Activated CD8-positive, alpha-beta memory T cell treated with anti-CD3 and anti-CD28 coated beads, Interleukin-2, amount 50 U/mL, for 1 hour (primary cell): ENCODE measurements around the gene NAPA.

Source experiments
- DNase-seq: peaks from one replicate; pipeline ENCODE4 v3.0.0-alpha.2; 2020; ENCODE audit errors: extremely low read depth

The NAPA gene

GRCh38 chr19:47521473-47522180 lies 6.8 kb upstream of the NAPA start:
- DNase-seq = no peak

GRCh38 chr19:47520839-47521238 lies 6.0 kb upstream of the NAPA start:
- no peak for DNase-seq

DNA sequence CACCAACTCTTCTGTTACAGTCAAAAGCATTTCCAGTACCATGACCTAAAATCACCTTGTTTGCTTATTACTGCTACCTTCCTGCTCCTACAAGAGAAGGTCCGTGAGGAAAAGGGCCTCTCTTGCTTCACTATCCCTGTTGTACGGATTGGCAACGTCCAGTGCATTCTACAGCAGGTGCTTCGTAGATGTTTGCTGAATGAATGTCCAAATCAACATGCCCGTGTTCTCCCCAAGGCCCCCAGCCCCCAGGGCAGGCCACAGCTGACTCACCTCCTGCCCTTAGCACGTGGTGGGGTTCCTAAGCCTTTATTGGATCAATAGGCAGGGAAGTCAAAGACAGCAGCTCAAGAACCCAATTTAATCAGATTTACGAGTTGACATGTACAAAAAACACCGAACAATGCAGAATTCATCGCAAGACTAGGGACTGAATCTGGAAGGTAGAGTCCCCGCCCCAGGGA lies 5.5 kb upstream of the NAPA start:
- no peak for DNase-seq

DNA sequence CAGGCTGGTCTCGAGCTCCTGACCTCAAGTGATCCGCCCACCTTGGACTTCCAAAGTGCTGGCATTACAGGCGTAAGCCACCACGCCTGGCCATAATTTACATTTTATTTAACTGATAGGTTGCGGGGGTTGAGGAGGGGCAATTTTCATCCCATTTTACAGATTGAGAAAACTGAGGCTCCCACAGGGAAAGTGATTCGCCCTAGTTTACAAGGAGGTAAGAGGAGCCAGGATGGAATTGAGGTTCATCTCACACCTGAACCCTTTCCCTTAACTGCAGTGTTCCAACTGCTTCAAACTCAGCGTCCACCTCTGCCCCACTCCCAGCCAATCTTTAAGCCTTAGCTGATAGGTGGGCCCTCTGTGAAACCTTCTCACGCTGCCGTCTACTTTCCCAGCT lies 4.0 kb upstream of the NAPA start:
- DNase-seq = no peak

GRCh38 chr19:47518139-47518538 lies 3.3 kb upstream of the NAPA start:
- DNase-seq = no peak

- DNase-seq = no peak
Observed at GRCh38 chr19:47514151-47514868, 553 bp downstream of the NAPA start.

GRCh38 chr19:47512948-47513319 lies 1.9 kb downstream of the NAPA start:
- no peak for DNase-seq

DNA sequence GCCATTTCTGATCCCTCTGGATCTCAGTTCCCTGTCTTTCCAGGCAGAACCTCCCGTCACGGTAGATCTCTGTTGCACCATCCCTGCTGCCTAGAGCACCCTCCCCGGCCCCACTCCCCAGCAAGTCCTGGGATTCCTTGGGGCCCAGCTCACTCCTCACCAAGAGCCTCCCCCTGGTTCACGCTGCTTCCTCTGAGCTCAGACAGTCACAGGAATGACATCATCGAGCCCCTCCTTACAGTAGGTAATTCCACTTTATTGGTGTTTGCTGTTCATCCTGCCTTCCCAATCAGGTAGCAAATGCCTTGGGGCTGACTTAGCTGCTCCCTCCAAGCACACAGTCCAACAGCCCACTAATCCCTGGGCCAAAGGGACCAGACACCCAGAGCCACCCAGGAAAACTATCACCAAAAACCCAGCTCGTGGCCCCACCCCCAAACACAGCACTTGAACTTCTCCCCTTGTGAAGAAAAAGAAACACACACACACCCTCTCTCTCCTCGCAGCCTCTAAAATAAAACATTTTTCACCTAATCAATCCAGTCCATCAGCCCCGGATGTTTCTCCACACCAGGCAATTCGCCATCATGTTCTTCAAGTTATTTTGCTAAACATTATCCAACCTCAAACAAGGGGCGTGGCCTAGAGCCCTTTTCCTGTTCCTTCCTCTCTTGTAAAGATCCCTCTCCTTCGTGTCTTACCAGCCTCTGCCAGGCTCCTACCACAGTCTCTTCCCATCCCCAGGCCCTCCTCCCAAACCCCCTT lies 2.5 kb downstream of the NAPA start:
- no peak for DNase-seq

DNA sequence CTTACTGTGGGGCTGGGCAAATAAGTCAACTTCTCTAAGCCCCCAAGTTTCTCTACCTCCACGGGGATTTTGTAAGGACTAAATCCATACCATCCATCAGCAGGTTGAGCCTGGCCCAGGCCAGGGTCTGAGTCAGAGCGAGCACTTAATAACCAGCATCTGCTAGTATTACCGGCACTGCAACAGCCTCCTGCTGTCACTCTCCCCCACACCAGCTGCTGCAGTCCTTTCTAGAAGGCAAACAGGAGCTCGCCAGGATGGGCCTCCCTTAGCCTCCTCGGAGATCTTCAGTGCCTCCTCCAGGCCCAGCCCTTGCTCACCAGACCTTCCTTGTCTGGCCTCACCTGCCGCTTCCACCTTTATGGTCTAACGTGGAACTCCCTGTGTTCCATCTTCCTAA lies 3.2 kb downstream of the NAPA start:
- DNase-seq = no peak

GRCh38 chr19:47511128-47511517 lies 3.7 kb downstream of the NAPA start:
- no peak for DNase-seq

DNA sequence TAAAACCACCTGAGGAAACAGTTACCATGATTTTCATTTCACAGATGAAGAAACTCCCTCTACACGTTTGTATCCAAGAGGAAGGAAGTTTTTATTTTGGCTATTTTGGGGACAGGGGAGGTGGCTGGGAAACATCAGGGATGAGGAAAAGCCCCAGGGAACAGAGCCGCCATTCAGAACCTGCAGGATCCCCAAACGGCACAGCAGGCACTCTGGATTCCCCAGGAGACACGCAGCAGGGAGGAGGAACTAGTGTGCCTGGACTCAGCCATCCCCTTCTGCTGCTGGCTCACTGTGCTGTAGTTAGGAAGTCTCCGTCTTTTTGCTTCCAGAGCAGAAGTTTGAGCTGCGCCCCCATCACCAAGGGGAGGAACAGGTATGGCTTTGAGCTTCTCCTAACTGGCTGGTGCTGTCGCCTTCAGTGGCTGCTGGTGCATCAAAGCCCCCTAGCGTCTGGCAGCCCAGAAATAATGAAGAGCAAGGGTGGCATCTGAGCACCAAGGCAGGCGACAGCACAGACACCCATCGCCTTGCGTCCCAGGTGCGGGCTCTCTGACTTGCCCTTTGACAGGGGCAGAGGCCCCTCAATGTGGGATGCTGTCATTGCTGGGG lies 4.2 kb downstream of the NAPA start:
- no peak for DNase-seq

GRCh38 chr19:47509973-47510372 lies 4.9 kb downstream of the NAPA start:
- no peak for DNase-seq

- DNase-seq = no peak
Observed at GRCh38 chr19:47509170-47509847, 5.6 kb downstream of the NAPA start.

DNA sequence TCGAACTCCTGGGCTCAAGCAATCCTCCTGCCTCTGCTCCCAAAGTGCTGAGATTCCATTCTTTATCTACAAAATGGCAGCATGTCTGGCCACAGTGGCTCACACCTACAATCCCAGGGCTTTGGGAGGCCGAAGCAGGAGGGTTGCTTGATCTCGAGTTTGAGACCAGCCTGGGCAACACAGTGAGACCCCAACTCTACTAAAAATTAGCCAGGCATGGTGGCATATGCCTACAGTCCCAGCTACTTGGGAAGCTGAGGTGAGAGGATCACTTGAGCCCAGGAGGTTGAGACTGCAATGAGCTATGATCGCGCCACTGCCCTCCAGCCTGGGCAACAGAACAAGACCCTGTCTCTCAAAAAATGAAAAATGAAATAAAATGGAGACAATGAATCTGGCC lies 6.1 kb downstream of the NAPA start:
- DNase-seq = no peak

GRCh38 chr19:47507924-47508553 lies 6.8 kb downstream of the NAPA start:
- DNase-seq = no peak

- DNase-seq = no peak
Observed at GRCh38 chr19:47507012-47507411, 7.9 kb downstream of the NAPA start.

- no peak for DNase-seq
Observed at GRCh38 chr19:47506459-47506858, 8.4 kb downstream of the NAPA start.

DNA sequence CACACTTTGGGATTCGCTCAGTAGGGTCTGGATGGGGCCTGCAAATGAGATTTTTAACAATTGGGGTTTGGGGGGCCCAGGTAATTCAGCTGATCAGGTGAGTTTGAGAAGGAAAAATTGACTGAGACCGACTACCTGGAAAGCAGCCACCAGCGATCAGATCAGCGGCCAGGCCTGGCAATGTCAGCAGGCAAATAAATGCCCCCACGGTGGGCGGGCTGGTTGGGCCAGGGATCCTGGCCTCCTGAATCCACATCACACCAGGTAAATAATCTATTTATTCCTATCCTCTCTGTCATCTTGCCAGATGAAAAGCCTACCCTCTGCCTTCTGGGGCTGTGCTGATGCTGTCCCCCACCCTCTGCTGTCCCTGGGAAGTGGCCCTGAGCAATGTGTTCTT lies 9.4 kb downstream of the NAPA start:
- no peak for DNase-seq

DNA sequence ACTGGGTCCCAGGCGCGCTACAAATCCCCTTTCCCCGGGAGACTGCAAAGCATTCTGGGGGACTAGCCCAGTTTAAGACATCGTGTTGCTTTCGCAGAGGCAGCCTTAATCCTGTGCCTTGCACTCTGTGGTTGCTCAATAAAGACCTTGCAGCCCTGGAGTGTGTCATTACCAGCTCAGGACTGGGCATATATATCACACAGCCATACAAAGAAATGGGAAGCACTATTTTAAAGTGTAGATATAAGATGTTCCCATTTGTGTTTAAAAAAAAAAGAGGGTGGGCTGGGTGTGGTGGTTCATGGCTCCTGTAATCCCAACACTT lies 11.1 kb downstream of the NAPA start:
- DNase-seq = no peak

DNA sequence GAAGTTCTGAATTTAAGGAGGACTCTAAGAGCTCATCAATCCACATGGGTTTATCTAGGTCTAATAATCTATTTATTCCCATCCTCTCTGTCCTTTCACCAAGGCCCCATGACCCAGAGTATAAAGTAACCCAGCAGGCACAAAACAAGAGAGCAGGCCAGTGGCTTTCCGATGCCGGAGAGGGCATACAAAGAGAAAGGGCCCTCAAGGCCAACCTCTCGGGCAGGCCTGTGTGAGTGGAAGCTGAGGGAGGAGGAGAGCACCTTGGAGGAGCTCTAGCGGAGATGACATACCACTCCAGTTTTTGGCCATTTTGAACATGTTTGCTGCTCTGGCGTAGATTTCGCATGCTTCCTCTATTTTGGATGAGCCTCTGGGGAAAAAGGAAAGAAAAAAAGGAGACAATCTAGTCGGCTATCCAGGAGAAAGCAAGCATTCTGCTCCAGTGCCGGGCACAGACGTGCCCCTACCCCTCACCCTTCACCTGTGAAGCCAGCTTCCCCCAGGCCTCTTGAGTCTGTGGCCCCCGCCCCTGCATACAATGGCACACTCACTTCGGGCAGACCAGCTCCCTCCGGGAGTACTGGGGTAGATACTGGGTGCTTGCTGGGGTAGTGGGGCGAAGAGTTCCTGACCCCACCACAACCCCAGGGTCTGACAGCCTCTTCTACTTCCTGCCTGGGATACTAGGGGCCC lies 11.6 kb downstream of the NAPA start:
- DNase-seq = no peak
